Measurements from ENCODE around the gene FNDC3B.

The FNDC3B gene

GRCh38 chr3:172261054-172261453 is 221.7 kb downstream of the FNDC3B start:
- Histone ChIP-seq H3K9ac (ENCODE audit: low read depth in 1 of 2, low read length in 2 of 2) (no peak overlapping the region), H3K27ac (ENCODE audit: low read depth in 2 of 2, low read length in 2 of 2) (no peak overlapping the region), H3K36me3 (ENCODE audit: control insufficient read depth in 2 of 2, insufficient read depth in 2 of 2, low read length in 2 of 2) (peaks cover 6 to 27% of the 10 kb centered on the region in 2 donors), H3K4me1 (ENCODE audit: control insufficient read depth in 2 of 2, insufficient read depth in 2 of 2, low read length in 2 of 2) (peaks cover 0 to 2% of the 10 kb centered on the region in 2 donors), H3K9me3 (ENCODE audit: control insufficient read depth in 2 of 2, low read length in 2 of 2) (no peaks in the 10 kb centered on the region), H3K4me3 (ENCODE audit: low read length in 2 of 2) (no peak overlapping the region), H3K27me3 (ENCODE audit: control insufficient read depth in 2 of 2, insufficient read depth in 2 of 2, low read length in 2 of 2) (no peaks in the 10 kb centered on the region)

GRCh38 chr3:172262991-172263608 is 223.7 kb downstream of the FNDC3B start:
- no peak overlapping the region for H3K9ac ChIP-seq (ENCODE audit: low read depth in 1 of 2, low read length in 2 of 2)
- peaks cover 0 to 2% of the 10 kb centered on the region in 2 donors for H3K4me1 ChIP-seq (ENCODE audit: control insufficient read depth in 2 of 2, insufficient read depth in 2 of 2, low read length in 2 of 2)
- H3K27ac ChIP-seq (ENCODE audit: low read depth in 2 of 2, low read length in 2 of 2), result no peak overlapping the region

GRCh38 chr3:172263781-172264486 is 224.6 kb downstream of the FNDC3B start:
- no peak overlapping the region for H3K4me3 ChIP-seq (ENCODE audit: low read length in 2 of 2)
- H3K27ac ChIP-seq (ENCODE audit: low read depth in 2 of 2, low read length in 2 of 2), result no peak overlapping the region
- H3K9me3 ChIP-seq (ENCODE audit: control insufficient read depth in 2 of 2, low read length in 2 of 2), result no peaks in the 10 kb centered on the region
- peaks cover 0 to 2% of the 10 kb centered on the region in 2 donors for H3K4me1 ChIP-seq (ENCODE audit: control insufficient read depth in 2 of 2, insufficient read depth in 2 of 2, low read length in 2 of 2)
- peaks cover 9 to 23% of the 10 kb centered on the region in 2 donors for H3K36me3 ChIP-seq (ENCODE audit: control insufficient read depth in 2 of 2, insufficient read depth in 2 of 2, low read length in 2 of 2)
- H3K9ac ChIP-seq (ENCODE audit: low read depth in 1 of 2, low read length in 2 of 2), result no peak overlapping the region
- H3K27me3 ChIP-seq (ENCODE audit: control insufficient read depth in 2 of 2, insufficient read depth in 2 of 2, low read length in 2 of 2), result no peaks in the 10 kb centered on the region

More at GRCh38 chr3:172262991-172263608, 223.7 kb downstream of the FNDC3B start:
- H3K9me3 ChIP-seq (ENCODE audit: control insufficient read depth in 2 of 2, low read length in 2 of 2), result no peaks in the 10 kb centered on the region
- no peak overlapping the region for H3K4me3 ChIP-seq (ENCODE audit: low read length in 2 of 2)
- no peaks in the 10 kb centered on the region for H3K27me3 ChIP-seq (ENCODE audit: control insufficient read depth in 2 of 2, insufficient read depth in 2 of 2, low read length in 2 of 2)
- peaks cover 10 to 23% of the 10 kb centered on the region in 2 donors for H3K36me3 ChIP-seq (ENCODE audit: control insufficient read depth in 2 of 2, insufficient read depth in 2 of 2, low read length in 2 of 2)

- H3K36me3 ChIP-seq (ENCODE audit: control insufficient read depth in 2 of 2, insufficient read depth in 2 of 2, low read length in 2 of 2), result peaks cover 9 to 32% of the 10 kb centered on the region in 2 donors
- no peak overlapping the region for H3K9ac ChIP-seq (ENCODE audit: low read depth in 1 of 2, low read length in 2 of 2)
- H3K27me3 ChIP-seq (ENCODE audit: control insufficient read depth in 2 of 2, insufficient read depth in 2 of 2, low read length in 2 of 2), result no peaks in the 10 kb centered on the region
- no peaks in the 10 kb centered on the region for H3K9me3 ChIP-seq (ENCODE audit: control insufficient read depth in 2 of 2, low read length in 2 of 2)
- H3K4me1 ChIP-seq (ENCODE audit: control insufficient read depth in 2 of 2, insufficient read depth in 2 of 2, low read length in 2 of 2), result no peaks in the 10 kb centered on the region
- no peak overlapping the region for H3K4me3 ChIP-seq (ENCODE audit: low read length in 2 of 2)
- no peak overlapping the region for H3K27ac ChIP-seq (ENCODE audit: low read depth in 2 of 2, low read length in 2 of 2)
Observed at GRCh38 chr3:172266103-172266502, 226.7 kb downstream of the FNDC3B start.

- no peak overlapping the region for H3K27ac ChIP-seq (ENCODE audit: low read depth in 2 of 2, low read length in 2 of 2)
- H3K9me3 ChIP-seq (ENCODE audit: control insufficient read depth in 2 of 2, low read length in 2 of 2), result no peaks in the 10 kb centered on the region
- no peaks in the 10 kb centered on the region for H3K4me1 ChIP-seq (ENCODE audit: control insufficient read depth in 2 of 2, insufficient read depth in 2 of 2, low read length in 2 of 2)
- H3K9ac ChIP-seq (ENCODE audit: low read depth in 1 of 2, low read length in 2 of 2), result no peak overlapping the region
- H3K4me3 ChIP-seq (ENCODE audit: low read length in 2 of 2), result no peak overlapping the region
- peaks cover 9 to 24% of the 10 kb centered on the region in 2 donors for H3K36me3 ChIP-seq (ENCODE audit: control insufficient read depth in 2 of 2, insufficient read depth in 2 of 2, low read length in 2 of 2)
- no peaks in the 10 kb centered on the region for H3K27me3 ChIP-seq (ENCODE audit: control insufficient read depth in 2 of 2, insufficient read depth in 2 of 2, low read length in 2 of 2)
Observed at GRCh38 chr3:172268425-172268824, 229.0 kb downstream of the FNDC3B start.

GRCh38 chr3:172268868-172269267 is 229.5 kb downstream of the FNDC3B start:
- H3K36me3 ChIP-seq (ENCODE audit: control insufficient read depth in 2 of 2, insufficient read depth in 2 of 2, low read length in 2 of 2), result peaks cover 5 to 20% of the 10 kb centered on the region in 2 donors
- no peaks in the 10 kb centered on the region for H3K4me1 ChIP-seq (ENCODE audit: control insufficient read depth in 2 of 2, insufficient read depth in 2 of 2, low read length in 2 of 2)
- no peaks in the 10 kb centered on the region for H3K9me3 ChIP-seq (ENCODE audit: control insufficient read depth in 2 of 2, low read length in 2 of 2)
- no peak overlapping the region for H3K27ac ChIP-seq (ENCODE audit: low read depth in 2 of 2, low read length in 2 of 2)
- H3K4me3 ChIP-seq (ENCODE audit: low read length in 2 of 2), result no peak overlapping the region
- H3K27me3 ChIP-seq (ENCODE audit: control insufficient read depth in 2 of 2, insufficient read depth in 2 of 2, low read length in 2 of 2), result no peaks in the 10 kb centered on the region
- H3K9ac ChIP-seq (ENCODE audit: low read depth in 1 of 2, low read length in 2 of 2), result no peak overlapping the region

GRCh38 chr3:172270557-172271166 is 231.3 kb downstream of the FNDC3B start:
- Histone ChIP-seq H3K9ac (ENCODE audit: low read depth in 1 of 2, low read length in 2 of 2) (no peak overlapping the region), H3K4me1 (ENCODE audit: control insufficient read depth in 2 of 2, insufficient read depth in 2 of 2, low read length in 2 of 2) (no peaks in the 10 kb centered on the region), H3K9me3 (ENCODE audit: control insufficient read depth in 2 of 2, low read length in 2 of 2) (no peaks in the 10 kb centered on the region), H3K4me3 (ENCODE audit: low read length in 2 of 2) (no peak overlapping the region), H3K36me3 (ENCODE audit: control insufficient read depth in 2 of 2, insufficient read depth in 2 of 2, low read length in 2 of 2) (peaks cover 5 to 18% of the 10 kb centered on the region in 2 donors), H3K27me3 (ENCODE audit: control insufficient read depth in 2 of 2, insufficient read depth in 2 of 2, low read length in 2 of 2) (no peaks in the 10 kb centered on the region), H3K27ac (ENCODE audit: low read depth in 2 of 2, low read length in 2 of 2) (no peak overlapping the region)

GRCh38 chr3:172271386-172271976 is 232.1 kb downstream of the FNDC3B start:
- H3K36me3 ChIP-seq (ENCODE audit: control insufficient read depth in 2 of 2, insufficient read depth in 2 of 2, low read length in 2 of 2), result peaks cover 1 to 16% of the 10 kb centered on the region in 2 donors
- no peaks in the 10 kb centered on the region for H3K9me3 ChIP-seq (ENCODE audit: control insufficient read depth in 2 of 2, low read length in 2 of 2)
- no peaks in the 10 kb centered on the region for H3K4me1 ChIP-seq (ENCODE audit: control insufficient read depth in 2 of 2, insufficient read depth in 2 of 2, low read length in 2 of 2)
- H3K27me3 ChIP-seq (ENCODE audit: control insufficient read depth in 2 of 2, insufficient read depth in 2 of 2, low read length in 2 of 2), result no peaks in the 10 kb centered on the region
- H3K27ac ChIP-seq (ENCODE audit: low read depth in 2 of 2, low read length in 2 of 2), result no peak overlapping the region
- H3K4me3 ChIP-seq (ENCODE audit: low read length in 2 of 2), result no peak overlapping the region
- H3K9ac ChIP-seq (ENCODE audit: low read depth in 1 of 2, low read length in 2 of 2), result no peak overlapping the region

GRCh38 chr3:172272698-172273097 is 233.3 kb downstream of the FNDC3B start:
- no peaks in the 10 kb centered on the region for H3K27me3 ChIP-seq (ENCODE audit: control insufficient read depth in 2 of 2, insufficient read depth in 2 of 2, low read length in 2 of 2)
- no peaks in the 10 kb centered on the region for H3K9me3 ChIP-seq (ENCODE audit: control insufficient read depth in 2 of 2, low read length in 2 of 2)
- H3K9ac ChIP-seq (ENCODE audit: low read depth in 1 of 2, low read length in 2 of 2), result no peak overlapping the region
- no peak overlapping the region for H3K4me3 ChIP-seq (ENCODE audit: low read length in 2 of 2)
- no peak overlapping the region for H3K27ac ChIP-seq (ENCODE audit: low read depth in 2 of 2, low read length in 2 of 2)
- H3K36me3 ChIP-seq (ENCODE audit: control insufficient read depth in 2 of 2, insufficient read depth in 2 of 2, low read length in 2 of 2), result peaks cover under 1 to 11% of the 10 kb centered on the region in 2 donors
- no peaks in the 10 kb centered on the region for H3K4me1 ChIP-seq (ENCODE audit: control insufficient read depth in 2 of 2, insufficient read depth in 2 of 2, low read length in 2 of 2)

- Histone ChIP-seq H3K9me3 (ENCODE audit: control insufficient read depth in 2 of 2, low read length in 2 of 2) (no peaks in the 10 kb centered on the region), H3K27me3 (ENCODE audit: control insufficient read depth in 2 of 2, insufficient read depth in 2 of 2, low read length in 2 of 2) (no peaks in the 10 kb centered on the region), H3K4me1 (ENCODE audit: control insufficient read depth in 2 of 2, insufficient read depth in 2 of 2, low read length in 2 of 2) (no peaks in the 10 kb centered on the region), H3K36me3 (ENCODE audit: control insufficient read depth in 2 of 2, insufficient read depth in 2 of 2, low read length in 2 of 2) (peaks cover 4 to 11% of the 10 kb centered on the region in 2 donors), H3K4me3 (ENCODE audit: low read length in 2 of 2) (no peak overlapping the region), H3K27ac (ENCODE audit: low read depth in 2 of 2, low read length in 2 of 2) (no peak overlapping the region), H3K9ac (ENCODE audit: low read depth in 1 of 2, low read length in 2 of 2) (no peak overlapping the region)
Observed at GRCh38 chr3:172273378-172273777, 234.0 kb downstream of the FNDC3B start.
